Muscle of leg (tissue), 9 donors: ENCODE data around the gene ASNS. TPM values are rescaled to one million over a fixed set of nuclear protein-coding genes. Genes with fewer than 3 reads are reported as not detected.

ENCODE experiments used
- polyA plus RNA-seq, 8 donors: library from polyadenylated mRNA; unstranded; fragments of 120-200 nt; gene quantifications; one replicate each; pipeline versions ENCODE4 v1.2.1 to v1.2.3, GENCODE V29; 2013; ENCODE audit warnings: inconsistent platforms in 1 of 8, low replicate concordance in 1 of 8; ENCODE audit not compliant: insufficient read length in 8 of 8, insufficient read depth in 1 of 8
- total RNA-seq: library from RNA; stranded (reverse); fragments of 120-200 nt; gene quantifications from one replicate; pipeline ENCODE4 v1.2.4, GENCODE V29; 2013

ASNS gene
- total and polyA plus RNA-seq, 9 donors, result 8.1 to 16.4 (median 11.1) TPM

Other genes starting within 250 kb of the ASNS start
- gene TAC1, start 140.3 kb downstream of the ASNS start, total RNA-seq, result 2.0 TPM
- gene TAC1, start 140.3 kb downstream of the ASNS start, polyA plus RNA-seq, result 1 to 10 TPM in 2 of 8 donors, under 1 TPM in 6; 0.27 to 1.5 (median 0.63) TPM
- gene OCM2, start 117.8 kb upstream of the ASNS start, total RNA-seq, result not detected
- gene OCM2, start 117.8 kb upstream of the ASNS start, polyA plus RNA-seq, result not detected
- gene LMTK2, start 234.5 kb upstream of the ASNS start, total RNA-seq, result 7.0 TPM
- 1 to 10 TPM; 5.3 to 8.0 (median 6.8) TPM for gene LMTK2, start 234.5 kb upstream of the ASNS start, polyA plus RNA-seq